HEK293T (cell line): Measurements from ENCODE around the gene C5orf58.

ENCODE experiments used
- ARNT ChIP-seq: fragments of 450-650 bp; IDR thresholded peaks from 2 replicates; pipeline ENCODE4 v1.6.1; 2017; ENCODE audit warnings: mild to moderate bottlenecking
- BHLHE40 ChIP-seq: fragments of 450-650 bp; IDR thresholded peaks from 2 replicates; pipeline ENCODE4 v1.6.1; 2016; ENCODE audit warnings: mild to moderate bottlenecking, moderate library complexity, borderline replicate concordance
- ELF4 ChIP-seq: fragments of 450-650 bp; IDR thresholded peaks from 2 replicates; pipeline ENCODE4 v1.6.1; 2017; ENCODE audit warnings: antibody characterized with exemption
- FOXA1 ChIP-seq: fragments of 450-650 bp; IDR thresholded peaks from 2 replicates; pipeline ENCODE4 v1.6.1; 2016; ENCODE audit warnings: mild to moderate bottlenecking
- FOXK2 ChIP-seq: fragments of 450-650 bp; IDR thresholded peaks from 2 replicates; pipeline ENCODE4 v1.6.1; 2016; ENCODE audit warnings: mild to moderate bottlenecking
- FOXM1 ChIP-seq: fragments of 450-650 bp; IDR thresholded peaks from 2 replicates; pipeline ENCODE4 v1.6.1; 2017; ENCODE audit warnings: mild to moderate bottlenecking, borderline replicate concordance
- HDGF ChIP-seq: fragments of 450-650 bp; IDR thresholded peaks from 2 replicates; pipeline ENCODE4 v1.6.1; 2017; ENCODE audit warnings: antibody characterized with exemption, borderline replicate concordance
- L3MBTL2 ChIP-seq: fragments of 450-650 bp; conservative IDR thresholded peaks from 2 replicates; pipeline ENCODE4 v1.6.1; 2016; ENCODE audit warnings: mild to moderate bottlenecking
- NFRKB ChIP-seq: fragments of 450-650 bp; IDR thresholded peaks from 2 replicates; pipeline ENCODE4 v1.6.1; 2016; ENCODE audit warnings: mild to moderate bottlenecking, moderate library complexity
- SP1 ChIP-seq: fragments of 450-650 bp; IDR thresholded peaks from 2 replicates; pipeline ENCODE4 v1.6.1; 2017
- SUZ12 ChIP-seq: fragments of 450-650 bp; IDR thresholded peaks from 2 replicates; pipeline ENCODE4 v1.6.1; 2016; ENCODE audit warnings: mild to moderate bottlenecking
- TARDBP ChIP-seq: fragments of 450-650 bp; IDR thresholded peaks from 2 replicates; pipeline ENCODE4 v1.6.1; 2016
- ZNF384 ChIP-seq: fragments of 450-650 bp; IDR thresholded peaks from 2 replicates; pipeline ENCODE4 v1.6.1; 2016
- TF ChIP-seq, protein P1 (sequence below): fragments of 450-650 bp; IDR thresholded peaks from 2 replicates; pipeline ENCODE4 v1.6.1; 2016

DNA sequence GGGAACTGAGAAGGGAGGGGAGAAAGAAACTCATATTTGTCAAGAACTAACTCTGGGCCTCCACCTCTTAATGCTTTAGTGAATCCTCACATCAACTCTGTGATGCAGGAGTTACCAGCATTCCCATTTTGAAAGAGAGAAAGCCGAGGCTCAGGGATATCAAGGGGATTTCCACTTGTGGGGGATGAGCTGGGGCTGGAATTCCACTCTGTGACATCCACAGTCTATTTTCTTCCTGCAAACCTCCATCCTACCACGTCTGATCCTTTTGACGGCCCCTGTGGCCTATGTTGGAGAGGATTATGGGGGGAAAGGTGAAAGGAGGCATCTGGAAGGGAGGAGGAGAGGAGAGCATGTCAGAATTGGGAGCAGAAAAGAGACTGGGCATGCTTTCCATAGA, 55.8 kb downstream of the C5orf58 start:
- TF ChIP-seq SUZ12 (no peak), ZNF384 (no peak), L3MBTL2 (no peak), ELF4 (no peak), FOXA1 (no peak), BHLHE40 (no peak), FOXK2 (no peak), FOXM1 (no peak), NFRKB (no peak), HDGF (no peak), SP1 (no peak), TARDBP (no peak), ARNT (no peak)
- TF ChIP-seq, protein P1, sequence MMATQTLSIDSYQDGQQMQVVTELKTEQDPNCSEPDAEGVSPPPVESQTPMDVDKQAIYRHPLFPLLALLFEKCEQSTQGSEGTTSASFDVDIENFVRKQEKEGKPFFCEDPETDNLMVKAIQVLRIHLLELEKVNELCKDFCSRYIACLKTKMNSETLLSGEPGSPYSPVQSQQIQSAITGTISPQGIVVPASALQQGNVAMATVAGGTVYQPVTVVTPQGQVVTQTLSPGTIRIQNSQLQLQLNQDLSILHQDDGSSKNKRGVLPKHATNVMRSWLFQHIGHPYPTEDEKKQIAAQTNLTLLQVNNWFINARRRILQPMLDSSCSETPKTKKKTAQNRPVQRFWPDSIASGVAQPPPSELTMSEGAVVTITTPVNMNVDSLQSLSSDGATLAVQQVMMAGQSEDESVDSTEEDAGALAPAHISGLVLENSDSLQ: no peak
